HCT116 (cell line): ENCODE results near the gene LUM. TPM values are rescaled to one million over a fixed set of nuclear protein-coding genes. Genes with fewer than 3 reads are reported as not detected.

ENCODE experiments used
- ATAC-seq: fragments of 200-7000 bp; cut with Tn5 transposase; 2 replicates; pipeline ENCODE4 v1.9.1; 2020; ENCODE audit warnings: mild to moderate bottlenecking, moderate library complexity
- BruUV-seq: library from RNA; stranded (reverse); fragments of 400-500 nt; replicated peaks from 2 replicates; lab custom pipeline; 2021; lab: Mats Ljungman, UMichigan
- CTCF ChIA-PET: fragments of 300-600 bp; sonication (Branson Sonifier 250); formaldehyde crosslinking; loops from one replicate; lab custom pipeline; 2021; ENCODE audit warnings: antibody characterized with exemption; lab: Charles Lee
- POLR2A ChIA-PET: fragments of 300-600, 350-600 bp; sonication (Branson Sonifier 250); formaldehyde crosslinking; loops from one replicate; lab custom pipeline; 2021; ENCODE audit warnings: antibody characterized with exemption; lab: Charles Lee
- RAD21 ChIA-PET, 2 experiments: fragments of 300-600 bp; sonication (Branson Sonifier 250); formaldehyde crosslinking; loops; one replicate each; lab custom pipeline; 2023; ENCODE audit warnings: low total read pairs in 2 of 2; ENCODE audit not compliant: uncharacterized antibody in 2 of 2, unreplicated experiment in 2 of 2, low non-redundant PET in 1 of 2; lab: Charles Lee
- DNase-seq: peaks from one replicate; pipeline ENCODE4 v3.0.0-alpha.2; 2010; ENCODE audit warnings: low read depth, low spot score
- H2AFZ ChIP-seq: fragments of 200-600 bp; shearing (Covaris generic), sonication (generic); 2 replicates; pipeline ENCODE4 v1.6.1; 2017; ENCODE audit warnings: low read depth, mixed run types, mixed read lengths, antibody characterized with exemption, low read length; ENCODE audit not compliant: poor library complexity, severe bottlenecking
- H3K27ac ChIP-seq: 2 replicates; pipeline ENCODE4 v1.5.1; 2012; ENCODE audit warnings: low read depth, low read length
- H3K27me3 ChIP-seq: fragments of 200-600 bp; sonication (generic); 2 replicates; pipeline ENCODE4 v1.6.1; 2016; ENCODE audit warnings: mixed run types, low read length, mixed read lengths; ENCODE audit not compliant: insufficient read depth
- H3K36me3 ChIP-seq, 2 experiments: fragments of 200-500 bp in 1 of 2; fragments of 200-600 bp in 1 of 2; sonication (Bioruptor generic) in 1 of 2; sonication (generic) in 1 of 2; 2 replicates each; pipeline versions ENCODE4 v1.5.1 to v1.6.1; 2014 to 2016; ENCODE audit warnings: low read length in 2 of 2, inconsistent platforms in 1 of 2, mixed read lengths in 1 of 2, mixed run types in 1 of 2; ENCODE audit not compliant: insufficient read depth in 2 of 2, control insufficient read depth in 1 of 2
- H3K4me1 ChIP-seq, 2 experiments: fragments of 200-600 bp in 1 of 2; sonication (generic) in 1 of 2; 2 replicates each; pipeline versions ENCODE4 v1.5.1 to v1.6.1; 2012 to 2017; ENCODE audit warnings: low read length in 2 of 2, inconsistent platforms in 1 of 2, mild to moderate bottlenecking in 1 of 2, mixed read lengths in 1 of 2, mixed run types in 1 of 2, moderate library complexity in 1 of 2; ENCODE audit not compliant: insufficient read depth in 2 of 2, control insufficient read depth in 1 of 2
- H3K4me2 ChIP-seq: fragments of 200-600 bp; sonication (generic); 2 replicates; pipeline ENCODE4 v1.6.1; 2017; ENCODE audit warnings: mixed run types, low read length, mixed read lengths
- H3K4me3 ChIP-seq, 2 experiments: fragments of 200-600 bp in 1 of 2; sonication (generic) in 1 of 2; replicated peaks in 1 of 2; 2 replicates each; pipeline ENCODE4 v1.5.1; 2011 to 2016; ENCODE audit warnings: low read length in 2 of 2, control low read depth in 1 of 2, low read depth in 1 of 2, mild to moderate bottlenecking in 1 of 2, mixed read lengths in 1 of 2, mixed run types in 1 of 2
- H3K79me2 ChIP-seq: fragments of 200-600 bp; sonication (generic); 2 replicates; pipeline ENCODE4 v1.6.1; 2017; ENCODE audit warnings: mild to moderate bottlenecking, mixed run types, low read length, moderate library complexity, mixed read lengths; ENCODE audit not compliant: insufficient read depth
- H3K9ac ChIP-seq: fragments of 200-600 bp; sonication (generic); 2 replicates; pipeline ENCODE4 v1.6.1; 2016; ENCODE audit warnings: low read length, mixed read lengths
- H3K9me2 ChIP-seq: fragments of 200-600 bp; sonication (generic), shearing (Covaris generic); 2 replicates; pipeline ENCODE4 v1.6.1; 2017; ENCODE audit warnings: mixed run types, mild to moderate bottlenecking, moderate library complexity; ENCODE audit not compliant: insufficient read depth
- H3K9me3 ChIP-seq, 2 experiments: fragments of 200-500 bp in 1 of 2; fragments of 200-600 bp in 1 of 2; sonication (Bioruptor generic) in 1 of 2; sonication (generic) in 1 of 2; 2 replicates each; pipeline ENCODE4 v1.6.1; 2014 to 2017; ENCODE audit warnings: low read length in 2 of 2, mixed read lengths in 2 of 2, inconsistent platforms in 1 of 2, low read depth in 1 of 2, mild to moderate bottlenecking in 1 of 2, mixed run types in 1 of 2, moderate library complexity in 1 of 2; ENCODE audit not compliant: control insufficient read depth in 1 of 2, insufficient read depth in 1 of 2
- H4K20me1 ChIP-seq: fragments of 200-600 bp; sonication (generic), shearing (Covaris generic); 2 replicates; pipeline ENCODE4 v1.6.1; 2017; ENCODE audit warnings: mixed run types, mild to moderate bottlenecking, moderate library complexity; ENCODE audit not compliant: insufficient read depth
- CBX3 ChIP-seq: IDR thresholded peaks from 2 replicates; pipeline ENCODE4 v1.6.1; 2012; ENCODE audit warnings: low read depth
- CEBPB ChIP-seq: IDR thresholded peaks from 2 replicates; pipeline ENCODE4 v1.6.1; 2012; ENCODE audit warnings: low read depth
- CTCF ChIP-seq, 3 experiments: fragments of 200-600 bp in 1 of 3; sonication (generic) in 1 of 3; IDR thresholded peaks in 2 of 3; conservative IDR thresholded peaks in 1 of 3; 2 replicates each; pipeline ENCODE4 v1.5.1; 2012 to 2017; ENCODE audit warnings: low read depth in 2 of 3, low read length in 2 of 3, antibody characterized with exemption in 1 of 3, borderline replicate concordance in 1 of 3, control low read depth in 1 of 3, mild to moderate bottlenecking in 1 of 3, mixed read lengths in 1 of 3, mixed run types in 1 of 3, moderate library complexity in 1 of 3; ENCODE audit not compliant: insufficient read depth in 1 of 3
- EGR1 ChIP-seq: IDR thresholded peaks from 2 replicates; pipeline ENCODE4 v1.6.1; 2012; ENCODE audit warnings: low read depth
- EZH2 ChIP-seq: fragments of 200-600 bp; sonication (generic); IDR thresholded peaks from 2 replicates; pipeline ENCODE4 v1.6.1; 2017; ENCODE audit warnings: antibody characterized with exemption, mixed run types
- JUND ChIP-seq: IDR thresholded peaks from 2 replicates; pipeline ENCODE4 v1.6.1; 2012
- MAX ChIP-seq: IDR thresholded peaks from 2 replicates; pipeline ENCODE4 v1.6.1; 2012
- POLR2AphosphoS5 ChIP-seq: IDR thresholded peaks from 2 replicates; pipeline ENCODE4 v1.6.1; 2011; ENCODE audit warnings: mild to moderate bottlenecking, low read depth, low read length, moderate library complexity
- RAD21 ChIP-seq: IDR thresholded peaks from 2 replicates; pipeline ENCODE4 v1.6.1; 2012; ENCODE audit warnings: low read depth, mild to moderate bottlenecking
- SIN3A ChIP-seq: IDR thresholded peaks from 2 replicates; pipeline ENCODE4 v1.6.1; 2012; ENCODE audit warnings: low read depth
- SRF ChIP-seq: IDR thresholded peaks from 2 replicates; pipeline ENCODE4 v1.6.1; 2012; ENCODE audit warnings: low read depth
- TCF7L2 ChIP-seq: IDR thresholded peaks from 2 replicates; pipeline ENCODE4 v1.7.0; 2011; ENCODE audit warnings: borderline replicate concordance, inconsistent platforms; ENCODE audit not compliant: insufficient read depth, insufficient read length; ENCODE audit errors: extremely low read depth
- YY1 ChIP-seq: IDR thresholded peaks from 2 replicates; pipeline ENCODE4 v1.6.1; 2011; ENCODE audit warnings: low read length, low read depth, moderate library complexity, mild to moderate bottlenecking; ENCODE audit not compliant: insufficient replicate concordance; ENCODE audit errors: extremely low read depth
- ZFX ChIP-seq: fragments of 450-650 bp; IDR thresholded peaks from 2 replicates; pipeline ENCODE4 v1.6.1; 2017
- ZNF274 ChIP-seq: fragments of 200-500 bp; sonication (Bioruptor generic); IDR thresholded peaks from 2 replicates; pipeline ENCODE4 v1.6.1; 2014; ENCODE audit warnings: mild to moderate bottlenecking, low read depth, low read length, inconsistent platforms
- intact Hi-C: fragments of 100-400 bp; cut with micrococcal nuclease; formaldehyde crosslinking; loops from 2 replicates; pipeline ENCODE4 v1.10.0; 2022
- total RNA-seq: library from RNA; stranded (reverse); gene quantifications from one replicate; pipeline ENCODE4 v1.2.1, GENCODE V29; 2021; ENCODE audit not compliant: unreplicated experiment
- TF ChIP-seq, protein P1 (sequence below): IDR thresholded peaks from 2 replicates; pipeline ENCODE4 v1.6.1; 2011; ENCODE audit warnings: mild to moderate bottlenecking, low read length, moderate library complexity; ENCODE audit not compliant: insufficient replicate concordance; ENCODE audit errors: extremely low read depth
- TF ChIP-seq, protein P2 (sequence below): IDR thresholded peaks from 2 replicates; pipeline ENCODE4 v1.6.1; 2012; ENCODE audit warnings: low read depth

LUM gene
- total RNA-seq, 1 experiment from 2014 or later: 0.69 TPM

GRCh38 chr12:91059211-91059610 lies 52.1 kb downstream of the LUM start:
- no peaks in the 10 kb centered on the region for H4K20me1 ChIP-seq
- no peak overlapping the region for H2AFZ ChIP-seq
- no peaks in the 10 kb centered on the region for H3K9me3 ChIP-seq
- H3K4me2 ChIP-seq: no peak overlapping the region
- 0 out of 2 replicates have a peak, but pooled peaks cover 3% of the 10 kb centered on the region for H3K9me2 ChIP-seq
- H3K9ac ChIP-seq: no peak overlapping the region
- H3K36me3 ChIP-seq: no peaks in the 10 kb centered on the region
- DNase-seq (no peak), ATAC-seq (no peak)
- BruUV-seq: no TSS peak
- ChIA-PET CTCF (no interaction called here), RAD21 (no interaction called here), POLR2A (no interaction called here)
- H3K79me2 ChIP-seq: no peaks in the 10 kb centered on the region
- no peaks in the 10 kb centered on the region for H3K4me1 ChIP-seq
- H3K4me3 ChIP-seq: no peak overlapping the region
- H3K27me3 ChIP-seq: no peaks in the 10 kb centered on the region
- intact Hi-C loops: no loop called here
- no peak overlapping the region for H3K27ac ChIP-seq
- TF ChIP-seq POLR2AphosphoS5 (no peak), CBX3 (no peak), ZFX (no peak), CEBPB (no peak), EGR1 (no peak), EZH2 (no peak), SRF (no peak), RAD21 (no peak), TCF7L2 (no peak), MAX (no peak), SIN3A (no peak), JUND (no peak), YY1 (no peak), ZNF274 (no peak), CTCF (IDR thresholded peaks at IDR 0.05 in 2 of 3, conservative IDR thresholded peaks at IDR 0.05 in 1 of 3; ENCODE audit: borderline replicate concordance in 1 of 3, insufficient read depth in 1 of 3, low read depth in 2 of 3, low read length in 2 of 3) (no peak)
- TF ChIP-seq, protein P1, sequence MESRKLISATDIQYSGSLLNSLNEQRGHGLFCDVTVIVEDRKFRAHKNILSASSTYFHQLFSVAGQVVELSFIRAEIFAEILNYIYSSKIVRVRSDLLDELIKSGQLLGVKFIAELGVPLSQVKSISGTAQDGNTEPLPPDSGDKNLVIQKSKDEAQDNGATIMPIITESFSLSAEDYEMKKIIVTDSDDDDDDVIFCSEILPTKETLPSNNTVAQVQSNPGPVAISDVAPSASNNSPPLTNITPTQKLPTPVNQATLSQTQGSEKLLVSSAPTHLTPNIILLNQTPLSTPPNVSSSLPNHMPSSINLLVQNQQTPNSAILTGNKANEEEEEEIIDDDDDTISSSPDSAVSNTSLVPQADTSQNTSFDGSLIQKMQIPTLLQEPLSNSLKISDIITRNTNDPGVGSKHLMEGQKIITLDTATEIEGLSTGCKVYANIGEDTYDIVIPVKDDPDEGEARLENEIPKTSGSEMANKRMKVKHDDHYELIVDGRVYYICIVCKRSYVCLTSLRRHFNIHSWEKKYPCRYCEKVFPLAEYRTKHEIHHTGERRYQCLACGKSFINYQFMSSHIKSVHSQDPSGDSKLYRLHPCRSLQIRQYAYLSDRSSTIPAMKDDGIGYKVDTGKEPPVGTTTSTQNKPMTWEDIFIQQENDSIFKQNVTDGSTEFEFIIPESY: no peak
- TF ChIP-seq, protein P2, sequence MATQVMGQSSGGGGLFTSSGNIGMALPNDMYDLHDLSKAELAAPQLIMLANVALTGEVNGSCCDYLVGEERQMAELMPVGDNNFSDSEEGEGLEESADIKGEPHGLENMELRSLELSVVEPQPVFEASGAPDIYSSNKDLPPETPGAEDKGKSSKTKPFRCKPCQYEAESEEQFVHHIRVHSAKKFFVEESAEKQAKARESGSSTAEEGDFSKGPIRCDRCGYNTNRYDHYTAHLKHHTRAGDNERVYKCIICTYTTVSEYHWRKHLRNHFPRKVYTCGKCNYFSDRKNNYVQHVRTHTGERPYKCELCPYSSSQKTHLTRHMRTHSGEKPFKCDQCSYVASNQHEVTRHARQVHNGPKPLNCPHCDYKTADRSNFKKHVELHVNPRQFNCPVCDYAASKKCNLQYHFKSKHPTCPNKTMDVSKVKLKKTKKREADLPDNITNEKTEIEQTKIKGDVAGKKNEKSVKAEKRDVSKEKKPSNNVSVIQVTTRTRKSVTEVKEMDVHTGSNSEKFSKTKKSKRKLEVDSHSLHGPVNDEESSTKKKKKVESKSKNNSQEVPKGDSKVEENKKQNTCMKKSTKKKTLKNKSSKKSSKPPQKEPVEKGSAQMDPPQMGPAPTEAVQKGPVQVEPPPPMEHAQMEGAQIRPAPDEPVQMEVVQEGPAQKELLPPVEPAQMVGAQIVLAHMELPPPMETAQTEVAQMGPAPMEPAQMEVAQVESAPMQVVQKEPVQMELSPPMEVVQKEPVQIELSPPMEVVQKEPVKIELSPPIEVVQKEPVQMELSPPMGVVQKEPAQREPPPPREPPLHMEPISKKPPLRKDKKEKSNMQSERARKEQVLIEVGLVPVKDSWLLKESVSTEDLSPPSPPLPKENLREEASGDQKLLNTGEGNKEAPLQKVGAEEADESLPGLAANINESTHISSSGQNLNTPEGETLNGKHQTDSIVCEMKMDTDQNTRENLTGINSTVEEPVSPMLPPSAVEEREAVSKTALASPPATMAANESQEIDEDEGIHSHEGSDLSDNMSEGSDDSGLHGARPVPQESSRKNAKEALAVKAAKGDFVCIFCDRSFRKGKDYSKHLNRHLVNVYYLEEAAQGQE: no peak
